Spleen (tissue), 7 donors: ENCODE measurements around the gene POU2F1.

Experiments
- POLR2A ChIP-seq, 3 donors: fragments of 450-650 bp; IDR thresholded peaks; one replicate each; pipeline ENCODE4 v1.5.1; 2017; ENCODE audit warnings: antibody characterized with exemption in 3 of 3, mild to moderate bottlenecking in 1 of 3
- POLR2AphosphoS5 ChIP-seq, 3 donors: sonication (generic); formaldehyde crosslinking; IDR thresholded peaks; one replicate each; pipeline ENCODE4 v1.5.1; 2017; ENCODE audit warnings: antibody characterized with exemption in 3 of 3
- TF ChIP-seq, protein P1 (sequence below), 11 experiments: fragments of 200-600 bp in 7 of 11; fragments of 450-650 bp in 4 of 11; sonication (generic) in 4 of 11; IDR thresholded peaks in 8 of 11; conservative IDR thresholded peaks in 3 of 11; 1 replicate in 7 of 11; 2 replicates in 4 of 11; pipeline versions ENCODE4 v1.4.0 to v1.8.0; 2016 to 2021; ENCODE audit warnings: antibody characterized with exemption in 11 of 11, inconsistent platforms in 4 of 11, mild to moderate bottlenecking in 1 of 11
- donor health status: DM: no; HTN: no; CAD: no; lungs with moderate emphysema.
- donor health status: DM: no; HTN: no; CAD: no.
- donor health status: DM: no; HTN: no; CAD: no.

DNA sequence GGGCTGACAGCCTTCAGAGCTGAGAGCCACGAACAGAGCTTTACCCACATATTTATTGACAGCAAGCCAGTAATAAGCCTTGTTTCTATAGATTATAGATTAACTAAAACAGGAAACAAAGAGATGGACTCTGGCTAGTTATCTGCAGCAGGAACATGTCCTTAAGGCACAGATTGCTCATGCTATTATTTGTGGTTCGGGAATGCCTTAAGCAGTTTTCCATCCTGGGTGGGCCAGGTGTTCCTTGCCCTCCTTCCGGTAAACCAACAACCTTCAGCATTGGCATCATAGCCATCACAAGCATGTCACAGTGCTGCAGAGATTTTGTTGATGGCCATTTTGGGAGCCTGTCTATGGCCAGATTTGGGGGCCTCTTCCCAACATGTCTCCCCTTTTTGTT lies 96.8 kb downstream of the POU2F1 start:
- TF ChIP-seq POLR2A (IDR thresholded peaks at IDR 0.05) (no peak), POLR2AphosphoS5 (IDR thresholded peaks at IDR 0.05) (no peak)
- TF ChIP-seq, protein P1, sequence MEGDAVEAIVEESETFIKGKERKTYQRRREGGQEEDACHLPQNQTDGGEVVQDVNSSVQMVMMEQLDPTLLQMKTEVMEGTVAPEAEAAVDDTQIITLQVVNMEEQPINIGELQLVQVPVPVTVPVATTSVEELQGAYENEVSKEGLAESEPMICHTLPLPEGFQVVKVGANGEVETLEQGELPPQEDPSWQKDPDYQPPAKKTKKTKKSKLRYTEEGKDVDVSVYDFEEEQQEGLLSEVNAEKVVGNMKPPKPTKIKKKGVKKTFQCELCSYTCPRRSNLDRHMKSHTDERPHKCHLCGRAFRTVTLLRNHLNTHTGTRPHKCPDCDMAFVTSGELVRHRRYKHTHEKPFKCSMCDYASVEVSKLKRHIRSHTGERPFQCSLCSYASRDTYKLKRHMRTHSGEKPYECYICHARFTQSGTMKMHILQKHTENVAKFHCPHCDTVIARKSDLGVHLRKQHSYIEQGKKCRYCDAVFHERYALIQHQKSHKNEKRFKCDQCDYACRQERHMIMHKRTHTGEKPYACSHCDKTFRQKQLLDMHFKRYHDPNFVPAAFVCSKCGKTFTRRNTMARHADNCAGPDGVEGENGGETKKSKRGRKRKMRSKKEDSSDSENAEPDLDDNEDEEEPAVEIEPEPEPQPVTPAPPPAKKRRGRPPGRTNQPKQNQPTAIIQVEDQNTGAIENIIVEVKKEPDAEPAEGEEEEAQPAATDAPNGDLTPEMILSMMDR (IDR thresholded peaks at IDR 0.05 in 8 of 11, conservative IDR thresholded peaks at IDR 0.05 in 3 of 11) = no peak
